Anterior cingulate cortex (tissue), 58 donors: ENCODE data around the gene SPDYE6.
"Not testable (repeated sequence)": the region's sequence is repeated elsewhere in the genome, so short reads cannot be mapped to it uniquely, and the experiment has no call there.

ENCODE experiments used
- DNase-seq, 58 donors: peaks; one replicate each; lab custom pipeline; 2025; lab: John Stamatoyannopoulos, UW

Gene SPDYE6, protein sequence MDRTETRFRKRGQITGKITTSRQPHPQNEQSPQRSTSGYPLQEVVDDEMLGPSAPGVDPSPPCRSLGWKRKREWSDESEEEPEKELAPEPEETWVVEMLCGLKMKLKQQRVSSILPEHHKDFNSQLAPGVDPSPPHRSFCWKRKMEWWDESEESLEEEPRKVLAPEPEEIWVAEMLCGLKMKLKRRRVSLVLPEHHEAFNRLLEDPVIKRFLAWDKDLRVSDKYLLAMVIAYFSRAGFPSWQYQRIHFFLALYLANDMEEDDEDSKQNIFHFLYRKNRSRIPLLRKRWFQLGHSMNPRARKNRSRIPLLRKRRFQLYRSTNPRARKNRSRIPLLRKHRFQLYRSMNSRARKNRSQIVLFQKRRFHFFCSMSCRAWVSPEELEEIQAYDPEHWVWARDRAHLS

DNA sequence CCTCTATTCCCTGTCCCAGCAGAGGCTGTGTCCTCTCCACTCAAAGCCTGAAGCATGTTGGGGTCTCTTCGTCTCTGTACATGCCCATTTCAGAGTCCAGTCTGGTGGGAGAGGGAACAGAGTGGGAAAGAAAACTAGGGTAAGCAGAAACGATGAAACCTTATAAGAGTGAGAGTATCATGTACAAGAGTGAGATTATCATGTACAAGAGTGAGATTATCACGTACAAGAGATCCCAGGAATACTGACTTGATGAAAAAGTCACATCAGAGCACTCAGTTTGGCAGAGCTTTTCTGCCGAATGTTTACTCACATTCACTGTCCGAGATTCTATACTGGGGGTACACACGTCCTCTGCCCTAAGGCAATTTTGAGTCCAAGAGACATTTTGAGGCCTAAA, at the start of gene SPDYE6:
TSS of gene SPDYE6 (minus strand) at position 101 of the 400 bp plus-strand sequence. CDS start 421 bp downstream, outside the sequence.
- DNase-seq = not testable (repeated sequence)

DNA sequence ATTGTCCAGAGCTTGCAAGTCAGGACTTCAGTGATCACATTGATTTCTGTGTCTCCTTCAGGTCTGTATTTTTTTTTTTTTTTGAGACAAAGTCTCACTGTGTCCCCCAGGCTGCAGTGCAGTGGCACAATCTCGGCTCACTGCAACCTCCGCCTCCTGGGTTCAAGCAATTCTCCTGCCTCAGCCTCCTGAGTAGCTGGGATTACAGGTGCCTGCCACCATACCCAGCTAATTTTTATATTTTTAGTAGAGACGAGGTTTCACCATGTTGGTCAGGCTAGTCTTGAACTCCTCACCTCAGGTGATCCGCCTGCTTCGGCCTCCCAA, 48.6 kb upstream of the SPDYE6 start:
- DNase-seq = not testable (repeated sequence)

DNA sequence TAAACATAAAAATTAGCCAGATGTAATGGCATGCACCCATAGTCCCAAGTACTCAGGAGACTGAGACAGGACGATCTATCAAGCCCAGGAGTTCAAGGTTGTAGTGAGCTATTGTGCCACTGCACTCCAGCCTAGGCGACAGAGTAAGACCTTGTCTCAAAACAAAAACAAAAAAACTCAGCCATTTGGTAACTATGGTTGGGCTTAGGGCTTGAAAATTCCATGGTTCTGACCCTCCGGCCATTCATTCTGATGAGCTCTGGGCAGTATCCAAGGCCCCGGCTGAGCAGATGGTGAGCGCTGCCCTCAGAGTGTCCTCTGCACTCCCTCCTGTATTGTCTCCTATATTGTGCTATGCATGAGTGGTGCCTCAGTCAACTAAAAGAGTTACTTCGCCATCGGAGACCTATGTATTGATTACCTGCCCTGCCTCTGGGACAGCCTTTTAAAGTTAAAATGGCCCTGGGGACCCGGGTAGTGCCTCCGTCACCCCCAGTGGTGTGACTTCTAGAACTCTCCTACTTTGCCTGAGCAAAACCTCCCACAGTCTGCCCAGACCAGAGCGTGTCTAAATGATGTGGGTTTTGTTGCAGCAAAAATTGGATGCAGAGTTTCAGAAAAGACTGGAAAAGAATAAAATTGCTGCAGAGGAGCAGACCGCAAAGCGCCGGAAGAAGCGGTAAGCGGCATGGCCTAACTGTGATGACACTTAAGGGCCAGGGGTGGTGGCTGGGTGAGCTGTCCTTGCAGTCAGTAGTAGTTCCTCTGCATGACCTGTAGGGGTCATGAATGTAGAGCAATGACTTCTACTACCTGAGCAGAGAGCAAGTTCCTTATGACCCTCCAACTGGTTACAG, 48.0 kb upstream of the SPDYE6 start:
- peak in 1 of 58 donors; percentile 8 for DNase-seq

GRCh38 chr7:102403563-102403962, 47.3 kb upstream of the SPDYE6 start:
- no peak for DNase-seq

GRCh38 chr7:102400360-102400759, 44.1 kb upstream of the SPDYE6 start:
- DNase-seq = no peak

DNA sequence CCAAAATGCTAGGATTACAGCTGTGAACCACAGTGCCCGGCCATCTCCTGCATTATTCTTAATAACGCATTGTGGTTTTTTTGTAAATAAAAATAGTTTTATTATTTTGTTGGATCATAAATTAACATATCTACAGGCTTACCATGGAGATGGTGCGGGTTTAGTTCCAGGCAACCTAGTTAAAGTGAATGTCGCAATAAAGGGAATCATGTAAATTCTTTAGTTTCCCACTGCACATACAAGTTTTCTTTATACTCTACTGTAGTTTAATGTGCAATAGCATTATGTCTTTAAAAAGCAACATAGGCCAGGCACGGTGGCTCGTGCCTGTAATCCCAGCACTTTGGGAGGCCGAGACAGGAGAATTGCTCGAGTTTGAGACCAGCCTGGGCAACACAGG, 42.3 kb upstream of the SPDYE6 start:
- no peak for DNase-seq

DNA sequence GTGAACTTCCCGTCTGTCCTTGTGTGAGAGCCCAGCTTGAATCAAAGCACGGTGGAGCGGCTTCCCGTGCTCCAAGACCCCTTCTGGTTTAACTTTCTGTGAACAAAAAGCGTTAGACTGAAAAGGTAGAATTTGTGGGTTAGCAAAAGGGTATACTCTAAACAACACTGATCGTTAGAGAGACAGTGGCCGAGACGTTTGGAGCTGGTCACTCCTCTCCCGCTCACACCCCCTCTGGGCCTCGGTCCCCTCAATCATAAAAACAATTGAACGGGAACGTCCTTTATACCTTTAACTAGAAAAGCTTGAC, 40.4 kb upstream of the SPDYE6 start:
- no peak for DNase-seq

DNA sequence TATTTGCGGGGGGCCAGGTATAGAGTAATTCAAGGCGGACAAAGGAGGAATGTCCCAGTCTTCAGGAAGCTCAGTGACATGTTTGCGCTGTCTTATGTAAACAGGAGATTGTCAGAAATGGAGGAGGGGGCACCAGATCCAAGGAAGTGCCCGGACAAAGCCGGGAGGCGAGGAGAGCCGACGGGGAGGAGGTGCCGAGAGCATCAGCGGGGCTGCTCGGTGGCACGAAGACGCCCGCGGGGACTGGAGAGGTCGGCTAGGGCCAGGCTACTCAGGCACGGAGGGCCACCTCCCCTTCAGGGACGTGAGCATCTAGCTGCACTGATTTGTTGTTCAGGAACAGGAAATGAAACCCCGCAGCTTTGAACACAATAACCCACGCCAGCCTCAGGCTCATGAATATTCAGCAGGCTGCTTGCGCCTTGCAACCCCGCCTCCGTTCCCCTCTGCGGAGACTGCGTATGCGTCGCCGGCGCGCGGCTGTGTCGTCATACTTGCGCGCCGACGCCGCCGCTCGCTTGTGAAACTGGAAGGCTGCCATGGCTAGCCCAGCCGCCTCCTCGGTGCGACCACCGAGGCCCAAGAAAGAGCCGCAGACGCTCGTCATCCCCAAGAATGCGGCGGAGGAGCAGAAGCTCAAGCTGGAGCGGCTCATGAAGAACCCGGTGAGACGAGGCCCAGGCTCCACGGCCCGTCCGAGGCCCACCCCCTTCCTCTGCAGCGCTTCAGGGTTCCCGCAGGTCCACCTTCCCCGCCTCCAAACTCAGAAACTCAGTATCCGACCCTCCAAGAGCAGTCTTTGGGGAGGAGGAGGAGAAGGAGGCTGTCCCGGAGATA, 39.8 kb upstream of the SPDYE6 start, which contains the start of gene PRKRIP1:
TSS of gene PRKRIP1 (plus strand) at position 491 of the 837 bp plus-strand sequence. CDS start at position 540, 49 bp downstream.
- DNase-seq = peak; percentile 19 to 93 (median 83)

DNA sequence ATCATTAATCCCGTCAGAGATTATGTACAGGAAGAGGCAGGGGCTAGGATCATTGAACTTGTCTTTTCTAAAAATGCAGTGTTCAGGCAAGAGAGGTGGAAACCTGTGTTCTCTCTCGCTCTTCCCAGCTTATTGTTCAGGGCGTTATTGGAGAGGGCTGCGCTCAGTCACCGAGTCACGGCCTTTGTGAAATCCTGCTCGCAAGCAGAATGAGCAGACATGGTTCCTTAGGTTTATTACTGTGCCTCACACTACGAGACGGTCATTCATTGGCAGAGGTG, 39.3 kb upstream of the SPDYE6 start:
- DNase-seq = peak in 2 of 58 donors; percentile 42 to 43

DNA sequence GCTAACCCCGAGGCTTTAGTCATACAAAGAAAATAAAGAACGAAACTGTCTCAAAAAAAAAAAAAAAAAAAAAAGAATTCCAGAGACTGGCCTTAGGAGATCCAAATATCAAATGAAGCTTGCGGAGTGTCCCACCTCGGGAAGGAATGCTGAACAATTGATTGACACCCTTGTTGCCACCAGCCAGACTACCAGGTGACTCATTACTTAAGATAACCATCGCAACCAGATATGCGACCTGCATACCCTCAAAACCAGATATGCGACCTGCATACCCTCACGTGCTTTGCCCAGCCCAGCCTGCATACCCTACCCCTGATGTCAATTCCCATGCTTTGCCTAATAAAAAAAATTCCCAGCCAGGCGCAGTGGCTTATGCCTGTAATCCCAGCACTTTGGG, 37.2 kb upstream of the SPDYE6 start:
- no peak for DNase-seq

- no peak for DNase-seq
These were observed 36.1 kb upstream of the SPDYE6 start for GRCh38 chr7:102392330-102392729.

GRCh38 chr7:102390697-102391484, 34.6 kb upstream of the SPDYE6 start:
- DNase-seq = peak in 54 of 58 donors; percentile 5 to 85 (median 56)

- DNase-seq = no peak
These were observed 33.6 kb upstream of the SPDYE6 start for GRCh38 chr7:102389810-102390209.

GRCh38 chr7:102387064-102387463, 30.8 kb upstream of the SPDYE6 start:
- no peak for DNase-seq

DNA sequence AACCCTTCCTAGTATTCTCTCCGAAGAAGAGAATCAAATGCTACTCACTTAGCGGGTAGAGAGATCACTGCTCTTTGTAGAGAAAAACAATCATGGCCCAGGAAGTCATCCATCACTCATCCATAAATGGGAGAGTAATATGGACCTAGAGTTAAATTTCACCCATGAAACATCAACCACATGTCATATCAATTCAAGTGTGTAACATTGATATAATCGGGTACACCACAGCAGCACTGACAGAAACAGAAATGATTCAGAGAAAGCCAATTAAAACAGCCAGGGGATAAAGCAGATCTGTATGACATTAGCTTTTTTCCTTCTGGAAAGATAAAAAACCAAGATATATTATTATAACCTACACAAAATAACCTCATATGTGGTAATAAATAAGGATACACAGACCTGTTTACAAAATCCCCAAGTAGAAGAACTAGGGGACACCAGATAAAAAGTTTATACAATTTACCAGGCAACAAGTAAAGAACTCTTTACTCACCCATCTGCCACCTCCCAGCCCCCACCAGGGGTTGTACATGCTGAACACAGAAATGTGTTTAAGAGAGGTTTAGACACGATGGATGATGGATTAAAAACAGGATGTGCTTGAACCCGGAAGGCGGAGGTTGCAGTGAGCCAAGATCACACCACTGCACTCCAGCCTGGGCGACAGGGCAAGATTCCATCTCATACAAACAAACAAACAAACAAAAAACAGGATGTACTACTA, 25.6 kb upstream of the SPDYE6 start:
- not testable (repeated sequence) for DNase-seq

- DNase-seq = not testable (repeated sequence)
These were observed 24.6 kb upstream of the SPDYE6 start for GRCh38 chr7:102380837-102381236.

DNA sequence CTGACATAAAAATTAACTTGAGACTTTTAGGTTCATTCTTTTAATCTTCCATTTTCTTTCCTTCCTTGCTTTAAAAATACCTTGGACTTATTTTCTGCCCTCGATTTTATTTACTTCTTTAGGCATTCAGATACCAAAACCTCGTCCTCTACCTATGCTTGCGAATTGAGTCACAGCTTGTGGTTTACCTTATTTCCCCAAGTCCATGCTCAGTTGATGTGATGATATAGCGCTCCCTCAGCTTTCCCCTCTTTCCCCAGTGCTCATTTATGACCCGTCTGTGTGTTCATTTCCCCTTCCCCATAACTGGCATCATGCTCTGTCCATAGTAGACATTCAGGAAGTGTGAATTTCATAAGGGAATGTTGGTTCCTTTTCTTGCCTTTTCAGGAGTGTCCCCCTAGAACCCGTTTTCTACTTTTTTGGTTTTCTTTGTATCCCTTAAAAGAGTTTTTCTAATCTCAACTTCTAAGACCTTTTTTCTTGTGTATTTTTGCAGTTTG, 20.8 kb upstream of the SPDYE6 start:
- DNase-seq = no peak

GRCh38 chr7:102372796-102373195, 16.6 kb upstream of the SPDYE6 start:
- not testable (repeated sequence) for DNase-seq

DNA sequence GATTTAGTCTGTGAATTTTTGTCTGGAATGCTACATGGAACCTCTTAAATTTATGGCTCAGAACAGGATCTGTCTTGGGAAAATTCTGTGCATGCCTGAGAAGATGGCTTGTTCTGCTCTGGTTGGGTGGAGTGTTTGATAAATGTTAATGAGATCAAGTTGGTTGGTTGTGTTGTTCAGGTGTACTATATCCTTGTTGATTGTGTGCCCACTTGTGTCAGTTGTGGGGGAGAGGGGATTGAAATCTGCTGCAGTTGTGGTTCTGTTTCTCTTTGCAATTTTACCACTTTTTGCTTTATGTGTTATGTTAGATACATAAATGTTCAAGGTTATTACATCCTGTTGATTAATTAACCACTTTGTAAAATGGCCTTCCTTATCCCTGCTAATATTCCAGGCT, 13.8 kb upstream of the SPDYE6 start:
- DNase-seq = not testable (repeated sequence)
